ENCODE measurements around the gene PARM1.
A peak's percentile ranks its signal among the peaks of the same experiment; 100 is the strongest.

The PARM1 gene

GRCh38 chr4:74932832-74933561 is at the start of gene PARM1:
TSS of gene PARM1 (plus strand) at chr4:74933116. CDS start at chr4:74933328, 212 bp downstream.
- peak; percentile 33 to 49 for DNase-seq

GRCh38 chr4:74884266-74884665 is 48.6 kb upstream of the PARM1 start:
- DNase-seq = no peak

GRCh38 chr4:74886484-74886883 is 46.4 kb upstream of the PARM1 start:
- no peak for DNase-seq

GRCh38 chr4:74890341-74890740 is 42.6 kb upstream of the PARM1 start:
- no peak for DNase-seq

- DNase-seq = no peak
These were observed 41.9 kb upstream of the PARM1 start for GRCh38 chr4:74891037-74891436.

GRCh38 chr4:74893171-74893570 is 39.7 kb upstream of the PARM1 start:
- DNase-seq = no peak

- DNase-seq = no peak
These were observed 36.3 kb upstream of the PARM1 start for GRCh38 chr4:74896595-74896994.

GRCh38 chr4:74897386-74897785 is 35.5 kb upstream of the PARM1 start:
- DNase-seq = no peak

- DNase-seq = no peak
These were observed 32.1 kb upstream of the PARM1 start for GRCh38 chr4:74900862-74901261.

GRCh38 chr4:74904509-74905065 is 28.3 kb upstream of the PARM1 start:
- DNase-seq = no peak

GRCh38 chr4:74906771-74907170 is 26.1 kb upstream of the PARM1 start:
- DNase-seq = no peak

- no peak for DNase-seq
These were observed 13.1 kb upstream of the PARM1 start for GRCh38 chr4:74919783-74920182.

GRCh38 chr4:74920704-74921103 is 12.2 kb upstream of the PARM1 start:
- no peak for DNase-seq

GRCh38 chr4:74921490-74921889 is 11.4 kb upstream of the PARM1 start:
- DNase-seq = no peak

- DNase-seq = no peak
These were observed 6.9 kb upstream of the PARM1 start for GRCh38 chr4:74926007-74926406.

GRCh38 chr4:74930162-74930561 is 2.8 kb upstream of the PARM1 start:
- DNase-seq = no peak

GRCh38 chr4:74931376-74931775 is 1.5 kb upstream of the PARM1 start:
- no peak for DNase-seq

- DNase-seq = no peak
These were observed 906 bp upstream of the PARM1 start for GRCh38 chr4:74932010-74932409.

- DNase-seq = no peak
These were observed 673 bp downstream of the PARM1 start for GRCh38 chr4:74933562-74934015.

- DNase-seq = no peak
These were observed 1.3 kb downstream of the PARM1 start for GRCh38 chr4:74934016-74934831.

GRCh38 chr4:74934888-74935287 is 2.0 kb downstream of the PARM1 start:
- no peak for DNase-seq

GRCh38 chr4:74941123-74941522 is 8.2 kb downstream of the PARM1 start:
- DNase-seq = no peak

GRCh38 chr4:74942251-74942917 is 9.5 kb downstream of the PARM1 start:
- no peak for DNase-seq

Data from stimulated activated CD4-positive, alpha-beta T cell treated with anti-CD3 and anti-CD28 coated beads, Interleukin-2, amount 100 ng/mL, for 48 hours (primary cell).